Hematopoietic multipotent progenitor cell treated with erythropoietin and hydrocortisone succinate and interleukin-3 and kit ligand, for 6 days (in vitro differentiated cells): ENCODE data around the gene SPTBN5.

Experiments used
- DNase-seq: peaks from one replicate; pipeline ENCODE4 v3.0.0-alpha.2; 2015

Gene SPTBN5

GRCh38 chr15:41926185-41927056 lies 32.6 kb upstream of the SPTBN5 start:
- no peak for DNase-seq

- no peak for DNase-seq
Measured at GRCh38 chr15:41925086-41925608, 31.3 kb upstream of the SPTBN5 start.

GRCh38 chr15:41923401-41923997 lies 29.6 kb upstream of the SPTBN5 start:
- no peak for DNase-seq

GRCh38 chr15:41922353-41922752 lies 28.5 kb upstream of the SPTBN5 start:
- DNase-seq, result no peak

- DNase-seq, result no peak
Measured at GRCh38 chr15:41921639-41922038, 27.8 kb upstream of the SPTBN5 start.

GRCh38 chr15:41921167-41921566 lies 27.3 kb upstream of the SPTBN5 start:
- no peak for DNase-seq

GRCh38 chr15:41919954-41920538 lies 26.2 kb upstream of the SPTBN5 start:
- DNase-seq, result no peak

GRCh38 chr15:41919201-41919820 lies 25.5 kb upstream of the SPTBN5 start:
- DNase-seq, result no peak

- no peak for DNase-seq
Measured at GRCh38 chr15:41918506-41919126, 24.8 kb upstream of the SPTBN5 start.

GRCh38 chr15:41917767-41918430 lies 24.0 kb upstream of the SPTBN5 start:
- peak; percentile 24 for DNase-seq

- no peak for DNase-seq
Measured at GRCh38 chr15:41915255-41915994, 21.6 kb upstream of the SPTBN5 start.

GRCh38 chr15:41914411-41914810 lies 20.6 kb upstream of the SPTBN5 start:
- no peak for DNase-seq

GRCh38 chr15:41913256-41913655 lies 19.4 kb upstream of the SPTBN5 start:
- no peak for DNase-seq

- no peak for DNase-seq
Measured at GRCh38 chr15:41911691-41912345, 18.0 kb upstream of the SPTBN5 start.

GRCh38 chr15:41908736-41909461 lies 15.0 kb upstream of the SPTBN5 start:
- no peak for DNase-seq

GRCh38 chr15:41907141-41907540 lies 13.3 kb upstream of the SPTBN5 start:
- no peak for DNase-seq

- no peak for DNase-seq
Measured at GRCh38 chr15:41906608-41907007, 12.8 kb upstream of the SPTBN5 start.

GRCh38 chr15:41905036-41905793 lies 11.4 kb upstream of the SPTBN5 start:
- no peak for DNase-seq

- peak; percentile 85 for DNase-seq
Measured at GRCh38 chr15:41904541-41905005, 10.7 kb upstream of the SPTBN5 start.
